Stimulated activated CD4-positive, alpha-beta T cell treated with anti-CD3 and anti-CD28 coated beads, TNF-alpha, amount 100 ng/mL, for 4 hours (primary cell): Measurements from ENCODE around the gene RAPH1.
"Not testable (repeated sequence)": the region's sequence is repeated elsewhere in the genome, so short reads cannot be mapped to it uniquely, and the experiment has no call there.

Source experiments
- DNase-seq, 3 experiments: peaks; one replicate each; pipeline ENCODE4 v3.0.0-alpha.2; 2020; ENCODE audit warnings: low read depth in 3 of 3

The RAPH1 gene

DNA sequence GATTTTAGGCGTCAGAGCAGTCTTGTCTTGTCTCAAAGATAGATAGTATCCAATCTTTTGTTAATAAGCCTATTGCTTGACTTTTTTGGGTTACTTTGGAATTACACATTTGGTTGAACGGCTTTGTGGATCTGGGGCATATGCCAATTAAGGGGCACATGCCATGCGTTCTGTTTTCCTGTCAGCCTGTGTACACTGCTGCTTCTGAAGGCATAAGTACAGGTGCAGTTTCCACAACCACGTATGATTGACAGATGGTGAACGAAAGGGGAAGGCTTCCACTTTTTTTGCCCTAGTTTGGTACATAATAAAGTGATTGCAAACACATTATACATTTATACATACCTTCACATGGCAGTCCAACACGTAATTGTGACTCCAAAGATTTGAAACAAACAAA lies 102.3 kb downstream of the RAPH1 start:
- no peak for DNase-seq

DNA sequence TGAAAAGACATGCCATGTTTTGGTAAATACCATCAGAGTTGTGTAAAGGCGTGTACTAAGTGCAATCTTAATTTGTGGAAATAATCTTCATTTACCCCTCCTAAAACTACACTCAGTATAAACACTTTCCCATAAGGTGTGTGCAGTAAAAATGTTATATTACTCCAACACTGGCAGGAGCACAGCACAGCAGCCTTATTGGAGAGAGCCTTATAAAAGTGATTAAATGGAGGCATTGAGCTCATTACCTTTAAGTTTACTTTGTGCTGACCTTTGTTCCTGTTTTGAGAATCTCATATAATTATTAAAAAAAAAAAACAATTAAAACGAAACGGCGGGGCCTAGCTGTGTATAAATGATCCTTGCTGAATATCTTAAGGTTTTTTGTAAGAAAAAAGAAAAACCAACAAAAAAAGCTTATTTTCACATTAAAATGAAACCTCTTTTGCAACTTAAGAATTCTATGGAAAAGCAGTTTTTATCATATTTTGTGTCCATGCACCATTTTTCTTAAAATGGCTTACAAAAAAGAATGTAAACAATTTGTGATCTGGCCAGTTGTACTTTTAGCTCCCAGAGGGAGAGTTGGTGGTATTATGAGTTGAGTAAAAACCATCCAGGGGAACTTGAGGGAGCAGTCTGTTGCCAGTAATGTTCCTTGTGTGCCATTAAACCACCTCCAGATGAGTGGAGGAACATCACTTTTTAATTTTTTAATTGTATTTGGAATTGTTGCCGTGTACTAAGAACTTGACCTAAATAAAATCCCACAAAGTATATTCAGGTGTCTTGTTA lies 103.5 kb downstream of the RAPH1 start:
- DNase-seq, result no peak

DNA sequence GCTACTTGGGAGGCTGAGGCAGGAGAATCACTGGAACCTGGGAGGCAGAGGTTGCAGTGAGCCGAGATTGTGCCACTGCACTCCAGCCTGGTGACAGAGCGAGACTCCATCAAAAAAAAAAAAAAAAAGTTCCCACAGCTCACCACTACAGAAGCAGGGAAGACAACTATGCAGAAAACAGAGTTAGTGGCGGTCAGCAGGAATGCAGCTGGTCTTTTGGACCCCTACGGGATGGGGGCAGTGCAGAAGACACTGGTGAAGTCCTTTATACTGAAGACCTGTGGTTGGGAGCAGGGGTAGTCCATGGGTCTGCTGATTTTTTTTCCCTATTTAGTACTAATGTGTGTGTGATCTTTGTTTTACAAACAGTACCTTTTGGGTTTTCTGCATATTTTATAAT lies 105.5 kb downstream of the RAPH1 start:
- DNase-seq, result not testable (repeated sequence)

DNA sequence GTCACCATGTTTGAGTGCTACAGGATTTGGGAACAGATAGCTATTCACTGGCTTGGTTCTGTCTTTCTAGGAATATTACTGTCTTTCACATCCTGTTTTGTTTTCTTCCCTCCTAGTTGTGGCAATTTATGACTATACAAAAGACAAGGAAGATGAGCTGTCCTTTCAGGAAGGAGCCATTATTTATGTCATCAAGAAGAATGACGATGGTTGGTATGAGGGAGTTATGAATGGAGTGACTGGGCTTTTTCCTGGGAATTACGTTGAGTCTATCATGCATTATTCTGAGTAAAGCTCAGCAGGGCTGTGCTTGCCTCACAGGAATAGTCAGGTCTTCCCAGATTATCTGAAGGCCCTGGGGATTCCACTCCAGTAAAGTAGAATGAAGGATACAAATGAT lies 108.0 kb downstream of the RAPH1 start:
- DNase-seq, result no peak

DNA sequence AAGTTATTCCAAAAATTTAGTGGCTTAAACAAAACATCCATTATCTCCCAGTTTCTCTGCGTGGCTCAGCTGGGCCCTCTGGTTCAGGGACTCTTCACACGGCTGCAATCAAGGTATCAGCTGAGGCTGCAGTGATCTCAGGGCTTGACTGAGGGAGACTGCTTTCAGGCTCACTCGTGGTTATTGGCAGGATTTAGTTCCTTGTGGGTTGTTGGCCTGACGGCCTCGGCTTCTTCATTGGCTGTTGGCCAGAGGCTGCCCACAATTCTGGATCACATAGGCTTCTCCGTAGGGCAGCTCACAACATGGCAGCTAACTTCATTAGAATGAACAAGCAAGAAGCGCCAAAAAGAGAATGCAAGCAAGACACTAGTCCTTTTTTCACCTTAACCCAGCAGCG lies 116.8 kb downstream of the RAPH1 start:
- no peak for DNase-seq

DNA sequence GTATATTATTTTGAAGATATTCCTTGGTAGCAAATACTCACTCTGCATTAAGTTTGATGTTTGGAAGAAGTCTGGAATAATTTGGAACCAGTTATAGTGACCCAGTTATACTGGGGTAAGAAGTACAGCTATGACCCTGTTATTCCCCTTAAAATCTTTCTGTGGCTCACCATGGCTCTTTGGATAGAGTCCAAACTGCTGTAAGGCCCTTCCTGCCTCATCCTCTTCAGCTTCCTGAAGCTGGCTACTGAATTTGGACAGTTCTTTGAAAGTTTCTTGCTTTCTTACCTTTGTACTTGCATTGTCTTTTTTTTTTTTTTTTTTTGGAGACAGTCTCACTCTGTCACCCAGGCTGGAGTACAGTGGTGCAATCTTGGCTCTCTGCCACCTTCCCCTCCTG lies 121.3 kb downstream of the RAPH1 start:
- no peak for DNase-seq

DNA sequence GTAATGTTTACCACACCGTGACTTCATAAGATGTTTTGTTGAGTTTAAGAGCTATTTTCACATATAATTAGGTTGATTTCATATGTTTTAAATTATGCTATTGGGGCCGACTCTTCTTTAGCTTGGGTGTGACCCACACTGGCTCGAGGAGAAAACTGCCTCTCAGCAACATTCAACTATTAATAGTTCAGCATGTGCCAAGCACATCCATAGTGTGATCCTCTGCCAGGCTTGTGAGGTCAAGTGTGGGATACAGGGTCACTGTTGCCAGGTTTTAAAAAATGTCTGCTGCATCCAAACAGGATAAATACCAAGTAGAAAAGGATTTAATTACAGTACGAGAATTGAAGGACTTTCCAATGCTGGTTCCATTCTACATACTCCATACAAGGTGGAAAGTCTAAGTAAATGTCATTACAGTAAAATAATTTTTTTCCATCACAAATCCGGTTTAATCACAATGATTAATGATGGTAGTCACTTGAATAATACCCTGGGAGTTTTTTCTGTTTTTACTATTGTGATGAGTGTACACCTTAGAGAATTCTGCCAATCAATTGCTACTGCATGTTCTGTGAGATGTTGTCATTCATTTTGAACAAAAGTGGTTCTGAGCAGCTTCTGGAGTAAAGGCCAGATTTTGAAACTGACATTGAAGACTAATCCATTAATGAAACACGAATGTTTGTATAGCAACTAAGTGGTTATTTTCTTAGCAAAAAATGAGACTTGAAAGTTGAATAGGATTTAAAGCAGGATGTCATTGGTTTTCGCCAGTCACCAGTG lies 122.4 kb downstream of the RAPH1 start:
- no peak for DNase-seq

DNA sequence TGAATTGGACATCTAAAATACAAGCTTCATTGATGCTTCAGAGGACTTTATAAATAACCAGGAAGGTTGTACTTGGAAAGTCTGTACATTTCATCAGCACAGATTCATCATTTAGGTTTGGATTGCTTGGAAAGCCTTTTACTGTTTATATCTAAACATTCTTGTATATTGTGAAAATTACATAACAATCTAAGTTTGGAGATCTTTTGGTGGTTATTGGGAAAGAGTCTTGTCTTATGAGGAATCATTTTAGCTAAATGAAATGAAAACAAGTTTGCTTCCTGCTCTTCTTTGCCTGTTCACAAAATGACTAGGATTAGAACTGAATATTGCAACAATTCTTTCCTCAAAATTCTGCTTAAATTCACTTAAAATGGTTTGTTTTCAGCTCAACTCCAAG lies 127.6 kb downstream of the RAPH1 start:
- DNase-seq, result no peak

DNA sequence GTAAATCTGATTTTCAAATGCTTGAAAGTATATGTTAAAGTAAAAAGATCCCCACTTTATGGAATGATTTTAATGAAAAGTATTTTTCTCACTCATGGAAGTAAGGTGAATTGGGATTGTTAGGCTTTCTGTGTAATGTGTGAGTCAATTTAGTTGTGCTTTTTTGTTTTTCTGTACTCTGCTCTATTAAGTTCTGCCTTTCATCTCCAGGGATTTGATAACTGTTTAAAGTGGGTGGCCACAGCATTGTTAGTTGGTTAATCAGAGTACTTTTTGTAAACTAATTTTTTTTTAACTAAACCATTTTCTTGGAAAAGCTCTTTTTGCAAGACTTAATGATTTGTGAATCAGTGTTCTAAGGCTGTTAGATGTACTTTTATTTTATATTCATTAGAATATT lies 130.1 kb downstream of the RAPH1 start:
- DNase-seq, result no peak

DNA sequence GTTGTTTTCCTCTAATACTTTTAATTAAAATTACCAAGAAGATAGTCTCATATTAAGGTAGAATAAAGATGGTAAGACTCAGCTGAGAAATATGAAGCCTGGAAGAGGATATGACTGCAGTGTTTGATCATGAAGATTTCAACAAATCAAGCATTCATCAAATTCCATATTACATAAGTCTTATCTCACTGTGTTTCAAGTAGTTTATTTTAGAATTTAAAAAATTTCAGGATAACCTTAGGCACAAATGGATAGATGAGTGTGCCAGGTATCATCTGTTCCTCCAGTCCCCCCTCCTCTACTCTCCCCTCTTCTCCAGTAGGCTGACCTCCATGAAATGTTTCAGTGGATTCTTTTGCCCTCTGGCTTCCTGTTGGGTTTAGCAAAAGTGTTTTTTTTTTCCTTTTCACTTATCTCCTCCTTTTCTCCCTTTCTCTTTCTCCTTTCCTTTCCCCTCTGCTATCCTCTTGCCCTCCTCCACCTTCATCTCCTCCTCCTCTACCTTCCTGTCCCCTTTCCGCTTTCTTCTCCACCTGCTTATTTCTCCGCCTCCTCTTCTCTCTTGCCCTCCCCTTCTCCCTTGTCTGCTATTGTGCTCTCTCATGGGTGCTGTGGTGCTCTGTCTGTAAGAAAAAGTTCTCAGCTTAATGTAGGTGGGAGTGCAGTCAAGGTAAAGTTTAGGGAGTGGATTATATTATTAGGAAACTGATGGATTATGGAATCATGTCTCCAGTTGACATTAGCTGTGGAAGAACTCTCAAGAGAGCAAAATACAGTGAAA lies 134.1 kb downstream of the RAPH1 start:
- DNase-seq, result no peak

DNA sequence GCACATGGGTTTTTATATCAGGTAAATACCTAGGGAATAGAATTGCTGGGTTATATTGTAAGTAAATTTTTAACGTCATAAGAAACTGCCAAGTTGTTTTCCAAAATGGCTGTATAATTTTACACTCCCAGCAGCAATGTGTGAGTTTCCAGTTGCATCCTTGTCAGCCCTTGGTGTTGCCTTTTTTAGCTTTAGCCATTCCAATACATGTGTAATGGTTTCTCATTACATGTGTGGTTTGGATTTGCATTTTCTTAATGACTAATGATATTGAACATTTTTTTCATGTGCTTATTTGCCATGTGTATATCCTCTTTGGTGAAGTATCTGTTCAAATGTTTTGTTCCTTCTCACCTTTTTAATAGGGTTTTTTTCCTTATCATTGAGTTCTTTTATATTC lies 136.1 kb downstream of the RAPH1 start:
- DNase-seq, result no peak

DNA sequence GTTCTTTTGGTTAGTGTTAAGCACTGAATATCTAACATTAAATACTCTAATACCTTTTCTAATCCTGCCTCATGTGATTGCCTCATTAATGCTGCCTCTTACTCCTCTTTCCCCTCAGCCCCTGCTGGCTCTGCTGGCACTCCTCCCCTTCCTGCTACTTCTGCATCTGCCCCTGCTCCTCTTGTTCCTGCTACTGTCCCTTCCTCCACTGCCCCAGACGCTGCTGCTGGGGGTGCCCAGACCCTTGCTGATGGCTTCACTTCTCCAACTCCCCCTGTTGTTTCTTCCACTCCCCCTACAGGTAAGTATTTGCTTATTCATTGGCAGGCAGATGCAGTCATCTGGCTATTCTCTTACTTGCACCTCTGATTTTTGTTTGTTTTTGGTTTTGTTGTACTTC lies 138.4 kb downstream of the RAPH1 start:
- DNase-seq, result no peak

DNA sequence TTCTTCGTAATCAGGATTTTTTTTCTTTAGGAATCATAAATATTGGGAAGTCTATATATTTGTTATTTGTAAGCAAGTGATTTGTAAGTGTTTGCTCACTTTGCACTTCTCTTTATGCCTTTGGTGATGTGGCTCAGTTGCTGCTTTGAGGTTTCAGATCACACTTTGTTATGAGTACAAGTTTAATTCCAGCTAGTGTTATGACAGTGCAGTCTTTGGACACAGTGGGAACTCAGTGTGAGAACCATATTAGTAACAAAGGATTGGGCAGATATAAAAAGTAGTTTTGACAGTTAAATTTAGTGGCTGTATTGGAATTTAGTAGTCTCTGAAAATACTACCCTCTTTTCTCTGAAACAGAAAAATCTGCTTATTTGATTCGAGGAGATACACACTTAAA lies 139.2 kb downstream of the RAPH1 start:
- DNase-seq, result no peak

DNA sequence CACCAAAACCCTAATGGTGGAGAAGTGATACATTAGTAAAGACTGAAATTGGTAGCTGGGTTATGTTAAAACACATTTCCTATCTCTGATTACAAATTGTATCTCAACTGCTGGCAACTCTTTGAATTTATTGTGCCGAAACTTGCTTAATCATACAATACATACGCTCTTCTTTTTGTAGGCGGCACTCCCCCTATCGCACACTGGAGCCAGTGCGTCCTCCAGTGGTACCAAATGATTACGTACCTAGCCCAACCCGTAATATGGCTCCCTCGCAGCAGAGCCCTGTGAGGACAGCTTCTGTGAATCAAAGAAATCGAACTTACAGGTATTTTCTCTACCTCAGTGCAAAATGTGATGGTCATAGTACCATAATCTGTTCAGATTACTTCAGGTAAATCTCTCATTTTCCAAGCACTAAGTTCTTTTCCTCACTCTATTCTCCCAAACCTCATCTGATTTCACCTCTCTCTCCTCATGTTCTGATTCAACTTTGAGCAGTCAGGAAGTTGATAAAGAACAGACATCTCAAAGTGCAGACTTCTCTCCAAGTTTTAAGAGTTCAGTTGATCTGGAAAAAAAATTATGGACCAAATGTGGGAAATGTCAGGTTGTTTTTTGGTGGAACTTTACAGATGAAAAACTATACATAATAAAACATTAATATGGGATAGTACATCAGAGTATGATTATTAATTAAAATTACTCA lies 140.4 kb downstream of the RAPH1 start:
- DNase-seq, result no peak

DNA sequence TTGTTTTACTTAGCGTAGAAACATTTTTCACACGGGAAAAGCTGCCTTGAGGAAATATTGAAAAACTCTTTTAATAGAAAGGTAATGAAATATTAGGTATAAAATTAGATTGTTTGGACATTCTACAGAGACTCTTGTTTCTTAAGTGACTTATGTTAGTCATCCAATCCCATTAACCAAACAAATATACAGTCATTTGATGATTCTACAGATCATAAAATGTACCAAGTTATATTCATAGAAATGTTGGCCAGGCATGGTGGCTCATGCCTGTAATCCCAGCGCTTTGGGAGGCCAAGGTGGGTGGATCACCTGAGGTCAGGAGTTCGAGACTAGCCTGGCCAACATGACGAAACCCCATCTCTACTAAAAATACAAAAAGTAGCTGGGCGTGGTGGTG lies 146.9 kb downstream of the RAPH1 start:
- not testable (repeated sequence) for DNase-seq

DNA sequence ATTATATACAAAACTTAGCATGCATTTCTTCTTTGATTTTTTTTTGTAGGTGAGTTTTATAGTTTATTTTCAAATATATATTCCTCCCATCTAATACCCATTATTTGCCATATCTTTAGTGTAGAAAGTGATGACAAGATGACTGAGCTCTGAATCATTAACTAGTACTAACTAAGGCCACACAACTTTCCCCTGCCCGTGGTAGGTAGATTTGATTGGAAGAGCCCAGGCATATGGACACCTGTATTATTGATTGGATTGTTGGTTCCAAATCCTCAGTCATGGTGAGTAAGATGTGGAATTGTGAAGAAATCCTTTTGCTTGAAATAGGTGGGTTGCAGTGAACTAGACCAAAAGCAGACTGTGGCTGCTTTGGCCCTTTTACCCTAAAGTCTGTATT lies 152.1 kb downstream of the RAPH1 start:
- DNase-seq, result no peak

DNA sequence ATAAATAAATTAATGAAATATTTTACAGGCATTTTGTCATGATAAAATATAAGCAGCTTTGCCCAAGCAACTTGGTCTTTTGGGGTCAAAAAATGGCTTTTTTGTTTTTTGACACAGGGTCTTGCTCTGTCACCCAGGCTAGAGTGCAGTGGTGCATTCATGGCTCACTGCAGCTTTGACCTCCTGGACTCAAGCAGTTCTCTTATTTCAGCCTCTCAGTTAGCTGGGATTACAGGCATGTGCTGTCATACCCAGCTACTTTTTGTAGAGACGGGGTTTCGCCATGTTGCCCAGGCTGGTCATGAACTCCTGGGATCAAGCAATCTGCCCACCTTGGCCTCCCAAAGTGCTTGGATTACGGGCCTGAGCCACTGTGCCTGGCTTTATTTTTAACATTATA lies 155.9 kb downstream of the RAPH1 start:
- no peak for DNase-seq

DNA sequence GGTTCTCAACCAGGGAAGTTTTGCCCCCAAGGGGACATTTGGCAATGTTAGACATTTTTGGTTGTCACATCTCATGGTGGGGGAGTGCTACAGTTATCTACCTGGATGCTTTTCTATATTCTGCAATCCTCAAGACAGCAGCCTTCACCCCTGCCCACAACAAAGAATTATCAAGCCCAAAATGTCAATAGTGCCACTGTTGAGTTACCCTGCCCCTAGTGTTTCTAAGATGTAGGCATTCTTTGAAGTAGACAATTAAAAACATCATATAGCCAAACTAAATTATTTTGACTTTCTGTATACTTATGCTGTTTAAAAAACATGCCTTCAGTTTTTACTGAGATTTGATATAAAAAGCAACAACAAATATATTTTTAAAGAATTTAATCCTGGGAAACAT lies 158.9 kb downstream of the RAPH1 start:
- no peak for DNase-seq

DNA sequence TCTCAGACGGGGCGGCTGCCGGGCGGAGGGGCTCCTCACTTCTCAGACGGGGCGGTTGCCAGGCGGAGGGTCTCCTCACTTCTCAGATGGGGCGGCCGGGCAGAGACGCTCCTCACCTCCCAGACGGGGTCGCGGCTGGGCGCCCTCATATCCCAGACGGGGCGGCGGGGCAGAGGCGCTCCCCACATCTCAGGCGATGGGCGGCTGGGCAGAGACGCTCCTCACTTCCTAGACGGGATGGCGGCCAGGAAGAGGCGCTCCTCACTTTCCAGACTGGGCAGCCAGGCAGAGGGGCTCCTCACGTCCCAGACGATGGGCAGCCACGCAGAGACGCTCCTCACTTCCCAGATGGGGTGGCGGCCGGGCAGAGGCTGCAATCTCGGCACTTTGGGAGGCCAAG lies 162.4 kb downstream of the RAPH1 start:
- DNase-seq, result not testable (repeated sequence)

DNA sequence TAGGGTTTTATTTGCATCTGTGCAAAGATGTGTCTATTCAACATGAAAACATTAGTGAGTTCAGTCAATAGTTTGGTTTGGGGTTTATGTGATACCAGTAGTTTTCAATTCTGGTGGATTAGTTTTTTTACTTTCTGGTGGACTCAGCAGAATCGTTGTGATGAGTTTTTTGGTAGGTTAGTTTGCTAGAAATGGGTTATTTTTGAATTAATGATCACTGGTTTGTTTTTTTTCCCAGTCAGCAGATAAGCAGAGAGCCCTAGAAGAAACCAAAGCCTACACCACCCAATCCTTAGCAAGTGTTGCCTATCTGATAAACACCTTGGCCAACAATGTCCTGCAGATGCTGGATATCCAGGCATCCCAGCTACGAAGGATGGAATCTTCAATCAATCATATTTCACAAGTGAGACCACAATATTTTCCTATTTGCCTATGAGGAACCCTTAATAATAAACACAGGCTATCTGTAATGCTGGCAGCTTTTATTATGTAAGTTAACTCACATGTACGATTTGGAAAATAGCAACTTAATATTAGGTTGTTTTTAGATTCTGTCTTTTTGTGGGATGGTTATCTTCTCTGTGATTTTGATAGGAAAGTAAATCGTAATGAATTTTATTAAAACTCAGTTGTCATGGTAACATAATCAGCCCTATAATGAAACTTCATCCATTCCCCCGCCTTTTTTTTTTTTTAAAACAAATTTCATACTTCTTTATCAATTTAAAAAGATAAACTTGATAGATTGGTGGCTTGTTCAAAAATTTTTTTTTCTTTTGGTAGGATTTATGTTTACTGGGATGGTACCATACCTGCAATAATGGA lies 168.2 kb downstream of the RAPH1 start:
- no peak for DNase-seq

DNA sequence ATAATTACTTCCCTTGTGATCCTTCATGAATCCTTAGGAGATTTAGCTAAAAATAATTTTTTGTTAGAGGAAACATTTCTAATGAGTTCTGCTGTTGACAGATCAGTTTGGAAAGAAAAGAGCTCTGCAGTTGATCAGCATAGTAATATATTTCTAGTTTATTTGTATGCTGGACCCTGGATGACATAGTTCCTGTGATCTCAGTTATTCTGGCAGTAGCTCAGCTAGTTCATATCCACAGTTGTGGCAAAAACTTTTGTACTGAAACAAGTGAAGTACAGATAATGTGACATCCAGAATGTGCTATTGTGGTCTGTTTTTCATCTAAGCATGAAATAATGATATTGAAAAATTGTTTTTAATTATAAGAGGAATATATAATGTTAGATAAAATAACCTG lies 173.2 kb downstream of the RAPH1 start:
- DNase-seq, result no peak
